HG03039 (cell line): Measurements from ENCODE around the gene ARRDC4.
"Not testable (repeated sequence)": the region's sequence is repeated elsewhere in the genome, so short reads cannot be mapped to it uniquely, and the experiment has no call there.

Source experiments
- ATAC-seq: cut with Tn5 transposase; IDR thresholded peaks from one replicate; pipeline ENCODE4 v1.9.1; 2021; ENCODE audit warnings: mild to moderate bottlenecking, moderate library complexity; ENCODE audit not compliant: unreplicated experiment

Gene ARRDC4

DNA sequence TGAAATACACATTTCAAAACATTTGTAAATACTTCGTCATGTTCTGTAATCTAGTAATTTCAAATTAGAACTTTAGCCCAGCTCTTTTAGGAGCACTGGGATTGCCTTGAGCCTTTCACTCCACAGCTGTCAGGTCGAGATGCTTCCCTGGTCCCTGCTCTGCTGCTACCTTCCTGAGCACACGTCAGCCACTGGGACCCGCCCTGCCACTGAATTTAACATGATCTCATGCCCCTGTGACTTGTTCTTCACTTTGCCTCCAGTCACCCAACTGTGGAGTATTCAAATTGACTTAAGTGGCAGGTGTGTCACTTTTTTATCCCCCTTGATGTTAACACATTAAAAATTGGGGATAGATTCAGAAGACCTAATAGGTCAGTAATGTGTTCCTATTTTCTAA, 3.3 kb downstream of the ARRDC4 start:
- ATAC-seq = no peak

DNA sequence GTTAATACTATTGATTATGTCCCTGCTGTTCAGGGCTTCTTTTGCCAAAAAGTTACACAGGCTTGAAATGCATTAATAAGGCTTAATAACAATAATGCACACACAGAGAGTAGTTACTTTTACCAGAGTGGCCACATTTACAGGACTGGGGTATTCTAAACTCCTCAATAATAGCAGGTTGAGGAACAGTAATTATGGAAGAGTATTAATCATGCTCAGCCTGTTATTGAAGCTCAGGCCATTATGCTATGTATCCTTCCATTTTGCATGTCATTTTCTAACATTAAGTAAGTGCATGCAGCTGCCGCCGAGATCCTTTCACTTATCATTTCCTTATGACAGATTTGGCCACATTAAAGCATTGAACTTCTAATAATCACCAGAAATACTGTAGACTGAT, 5.7 kb downstream of the ARRDC4 start:
- ATAC-seq = no peak

DNA sequence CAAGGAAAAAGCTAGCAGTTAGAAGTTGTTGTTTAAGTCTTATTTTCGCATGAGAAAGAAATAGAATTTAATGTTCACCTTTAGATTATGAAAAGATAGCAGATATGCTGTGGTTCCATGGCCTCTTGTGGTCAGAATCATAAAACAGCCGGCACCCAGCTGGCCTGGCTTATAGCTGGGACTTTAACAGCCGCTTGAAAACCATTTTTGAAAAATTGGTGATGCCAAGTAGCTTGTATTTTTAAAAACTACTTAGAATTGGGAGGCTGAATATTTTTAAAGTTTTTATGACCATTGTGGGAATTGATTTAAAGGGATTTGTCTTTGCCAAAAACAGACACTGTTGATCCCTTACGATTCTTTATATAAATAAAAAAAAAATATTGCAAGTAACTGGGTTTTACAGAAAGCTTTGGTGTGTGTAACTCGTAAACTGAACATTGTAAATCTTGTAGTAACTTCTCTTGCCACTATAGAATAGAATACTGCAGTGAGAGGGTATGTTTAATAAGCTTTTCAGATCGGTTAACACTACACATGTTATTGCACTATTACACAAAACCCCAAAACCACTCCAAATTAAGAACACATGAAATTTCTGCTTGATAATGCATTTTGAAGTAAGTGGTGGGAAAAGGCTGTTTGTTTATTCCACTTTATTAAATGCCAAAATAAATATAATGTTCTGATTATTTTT, 6.6 kb downstream of the ARRDC4 start:
- ATAC-seq = no peak

DNA sequence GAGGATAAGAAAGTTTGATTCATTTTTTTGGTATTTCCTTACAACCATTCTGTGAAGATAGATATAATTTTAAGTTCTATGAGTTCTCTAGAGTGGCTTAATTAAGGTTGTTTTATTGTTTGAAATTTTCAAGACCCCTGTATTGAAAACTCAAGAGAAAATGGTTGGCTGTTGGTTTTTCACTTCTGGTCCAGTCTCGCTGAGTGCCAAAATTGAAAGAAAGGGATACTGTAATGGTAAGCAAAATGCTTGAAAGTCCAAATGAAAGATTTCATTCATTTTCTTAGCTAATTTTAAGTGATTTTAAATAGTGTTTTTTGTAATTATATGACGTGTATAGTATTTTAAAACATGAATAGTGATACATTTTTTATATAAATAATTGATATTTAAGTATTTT, 7.4 kb downstream of the ARRDC4 start:
- ATAC-seq = no peak

DNA sequence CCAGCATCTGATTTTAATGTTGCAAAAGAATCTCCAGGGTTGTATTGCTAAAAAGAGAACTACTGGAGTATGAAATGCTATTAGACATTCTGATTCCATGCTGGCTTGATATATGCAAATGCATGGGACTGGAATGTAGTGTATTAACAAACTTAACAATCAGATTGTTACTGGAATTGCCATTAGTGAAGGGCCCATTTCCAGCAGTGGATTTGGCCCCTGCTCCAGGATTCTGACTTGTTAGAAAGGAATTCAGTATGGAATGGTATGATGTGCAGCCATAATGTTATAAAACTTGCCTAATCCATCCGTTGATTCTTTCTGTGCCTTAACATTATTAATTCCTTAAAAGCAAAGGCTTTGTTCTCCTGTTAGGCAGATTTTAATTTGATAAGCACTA, 7.9 kb downstream of the ARRDC4 start:
- ATAC-seq = no peak

DNA sequence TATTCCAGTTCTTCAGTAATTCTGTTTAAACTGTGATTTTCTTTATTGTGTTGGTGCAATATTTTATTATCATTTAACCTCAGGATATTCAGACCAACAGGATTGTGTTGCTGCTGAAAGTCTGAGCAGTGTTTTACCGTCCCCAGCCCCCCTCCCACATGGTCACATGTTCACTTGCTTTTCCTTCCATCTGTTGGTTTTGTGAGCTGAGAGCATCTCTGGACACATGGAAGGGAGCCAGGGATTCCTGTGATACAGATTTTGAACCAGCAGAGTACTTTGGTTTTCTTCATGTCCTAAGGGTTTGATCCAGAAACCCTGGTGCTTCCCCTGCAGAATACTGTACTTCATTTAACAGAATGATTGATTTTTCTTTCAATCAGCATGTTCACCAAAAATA, 11.9 kb downstream of the ARRDC4 start:
- ATAC-seq = no peak

DNA sequence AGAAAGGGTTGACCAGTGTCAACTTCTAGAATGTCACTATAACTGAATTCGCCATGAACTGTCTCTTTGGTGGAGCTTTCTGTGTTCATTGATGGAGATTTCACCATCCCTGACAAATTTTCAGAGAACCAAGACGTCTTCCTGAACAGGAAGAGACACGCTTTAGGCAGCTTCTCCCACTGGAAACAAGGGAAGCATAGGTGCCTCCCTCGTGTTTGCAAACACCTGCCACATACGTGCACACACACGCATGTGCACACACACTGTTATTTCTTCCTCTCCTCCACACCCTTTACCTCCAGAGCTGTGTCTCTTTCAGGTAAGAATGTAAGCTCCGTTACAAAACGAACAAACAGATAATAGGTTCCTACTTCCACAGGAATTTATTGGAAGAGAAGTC, 15.6 kb downstream of the ARRDC4 start:
- no peak for ATAC-seq

DNA sequence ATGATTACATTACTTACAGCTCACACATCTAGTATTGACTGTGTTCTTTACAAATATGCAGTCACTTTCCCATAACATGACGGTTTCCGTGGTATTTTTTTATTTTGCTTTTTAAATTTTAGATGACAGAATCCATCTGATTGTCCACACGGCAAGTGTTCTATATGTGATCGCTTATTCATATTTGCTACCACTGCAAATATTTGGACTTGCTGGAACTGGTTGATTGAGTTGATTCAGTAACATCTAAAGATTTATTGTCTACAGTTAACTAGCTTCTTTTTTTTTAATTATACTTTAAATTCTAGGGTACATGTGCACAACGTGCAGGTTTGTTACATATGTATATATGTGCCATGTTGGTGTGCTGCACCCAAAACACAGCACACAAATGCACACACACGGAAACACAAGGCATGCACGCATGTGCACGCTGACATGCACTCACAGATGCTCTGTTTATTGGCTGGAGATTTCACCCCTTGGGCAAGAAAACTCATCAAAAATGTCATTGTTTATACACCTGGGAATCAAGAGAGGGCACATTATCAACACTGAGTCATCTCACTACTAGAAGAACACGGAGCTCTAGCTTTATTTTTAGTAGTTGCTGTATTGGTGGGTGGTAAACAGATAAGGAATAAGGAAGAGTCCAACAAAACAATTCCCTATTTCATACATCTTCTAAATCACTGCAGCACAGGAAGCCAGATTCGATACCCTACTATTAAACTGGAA, 16.4 kb downstream of the ARRDC4 start:
- ATAC-seq = no peak

DNA sequence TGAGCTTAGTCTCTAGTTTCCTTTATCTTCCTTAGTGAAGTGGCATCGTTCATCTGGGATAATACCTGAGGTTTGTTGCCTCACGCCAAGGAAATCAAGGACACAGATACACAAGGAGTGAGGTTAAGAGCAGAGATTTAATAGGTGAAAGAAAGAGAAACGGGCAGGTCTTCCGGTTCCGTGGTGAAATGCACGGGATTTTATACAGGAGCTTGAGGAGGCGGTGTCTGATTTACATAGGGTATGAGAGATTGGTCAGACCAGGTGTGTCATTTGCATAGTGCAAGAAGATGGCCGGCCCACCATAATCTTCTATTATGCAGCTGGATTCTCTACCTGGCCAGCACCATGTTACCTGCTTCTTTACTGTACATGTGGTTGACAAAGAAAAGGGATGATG, 17.2 kb downstream of the ARRDC4 start:
- no peak for ATAC-seq

DNA sequence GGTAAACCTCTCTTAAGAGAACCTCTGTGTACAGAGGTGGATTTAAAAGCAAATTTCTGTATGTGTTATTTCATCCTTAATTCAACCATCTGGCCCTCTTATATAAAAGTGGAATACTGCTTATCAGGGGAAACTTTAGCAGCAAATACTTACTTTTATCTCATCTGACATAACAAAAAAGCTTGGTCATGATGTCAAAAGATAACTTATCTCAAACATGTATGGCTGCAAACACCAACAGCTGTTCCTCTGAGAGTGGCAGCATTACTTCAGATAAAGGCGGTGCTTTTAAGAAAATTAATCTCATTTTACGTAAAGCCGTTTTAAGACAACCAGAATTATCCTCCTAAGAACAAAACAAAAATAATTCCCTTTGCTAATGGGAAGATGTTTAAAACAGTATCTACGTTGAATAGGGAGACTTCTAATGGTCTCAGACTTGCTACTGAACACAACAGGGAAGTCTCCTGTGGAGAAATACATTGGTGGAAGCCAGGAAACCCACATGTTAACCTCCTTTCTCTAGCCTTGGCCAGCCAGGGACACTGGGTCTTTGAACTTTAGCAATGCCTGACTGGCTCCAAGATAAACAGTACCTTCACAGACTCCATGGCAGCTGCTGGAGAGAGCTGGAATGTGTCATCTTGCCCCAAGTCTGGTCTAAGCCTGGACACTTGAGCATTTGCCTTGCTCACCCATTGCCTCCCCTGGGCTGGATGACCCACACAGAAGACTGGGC, 18.1 kb downstream of the ARRDC4 start:
- ATAC-seq = no peak

DNA sequence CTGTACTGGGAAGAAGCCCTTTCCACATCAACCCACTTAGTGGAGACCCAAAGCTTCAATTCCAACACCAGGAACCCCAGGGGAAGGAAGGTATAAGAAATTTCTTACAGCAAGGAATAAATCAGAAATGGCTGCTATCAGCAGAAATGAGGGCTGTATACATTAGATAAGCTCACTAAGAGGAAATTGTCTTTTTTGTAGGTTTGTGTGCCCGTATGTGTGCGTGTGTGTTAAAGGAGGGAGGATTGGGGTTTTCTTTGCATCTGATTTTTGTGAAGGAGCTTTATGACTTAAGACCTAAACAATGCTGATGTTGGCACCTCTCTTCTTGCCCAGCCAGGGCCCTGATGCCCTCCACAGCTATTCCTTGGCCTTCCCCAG, 18.6 kb downstream of the ARRDC4 start:
- no peak for ATAC-seq

DNA sequence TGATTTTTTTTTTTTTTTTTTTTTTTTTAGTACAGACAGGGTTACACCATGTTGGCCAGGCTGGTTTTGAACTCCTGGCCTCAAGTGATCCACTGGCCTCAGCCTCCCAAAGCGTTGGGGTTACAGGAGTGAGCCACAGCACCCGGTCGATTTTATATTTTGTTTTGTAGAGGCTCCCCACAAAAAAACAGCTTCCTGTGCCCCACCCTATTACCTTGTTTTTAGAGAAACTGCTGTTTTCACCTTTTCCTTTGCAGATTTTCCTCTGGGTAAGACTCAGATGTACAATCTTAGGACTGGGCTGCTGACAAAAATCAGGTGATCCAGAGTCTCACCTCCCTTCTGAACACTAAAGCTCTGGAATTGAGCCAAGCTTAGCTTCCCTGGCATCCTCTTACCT, 20.6 kb downstream of the ARRDC4 start:
- ATAC-seq = no peak

DNA sequence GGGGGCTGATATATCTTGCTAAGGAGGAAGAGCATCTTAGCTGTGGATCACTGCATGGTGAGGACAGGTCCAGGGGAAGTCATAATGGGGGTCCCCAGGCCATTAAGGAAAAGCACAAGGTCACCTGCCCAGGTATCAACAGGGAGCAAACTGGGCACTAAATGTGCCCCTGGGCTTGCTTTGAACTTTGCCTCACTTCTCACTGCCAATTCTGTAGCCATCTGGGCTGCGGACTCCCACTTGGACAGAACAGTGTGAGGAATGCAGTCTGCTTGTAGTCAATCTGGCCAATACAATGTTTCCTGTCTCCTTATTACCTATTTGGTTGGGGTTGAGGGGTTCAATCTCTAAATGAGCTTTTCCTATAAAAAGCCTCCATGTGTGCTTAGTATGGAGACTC, 21.3 kb downstream of the ARRDC4 start:
- ATAC-seq = no peak

DNA sequence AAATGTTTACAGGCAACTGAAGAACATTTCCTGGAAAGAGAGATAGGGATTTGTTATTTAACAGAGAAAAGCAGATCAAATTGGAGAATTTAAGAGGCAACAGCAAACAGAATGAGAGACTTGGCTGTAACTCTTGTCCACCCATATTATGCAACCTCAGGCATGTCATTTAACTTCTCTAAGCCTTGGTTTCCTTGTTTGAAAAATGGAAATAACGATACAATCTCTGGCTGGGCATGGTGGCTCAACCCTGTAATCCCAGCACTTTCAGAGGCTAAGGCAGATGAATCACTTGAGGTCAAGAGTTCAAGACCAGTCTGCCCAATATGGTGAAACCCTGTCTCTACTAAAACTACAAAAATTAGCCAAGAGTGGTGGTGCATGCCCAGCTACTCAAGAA, 23.7 kb downstream of the ARRDC4 start:
- no peak for ATAC-seq

DNA sequence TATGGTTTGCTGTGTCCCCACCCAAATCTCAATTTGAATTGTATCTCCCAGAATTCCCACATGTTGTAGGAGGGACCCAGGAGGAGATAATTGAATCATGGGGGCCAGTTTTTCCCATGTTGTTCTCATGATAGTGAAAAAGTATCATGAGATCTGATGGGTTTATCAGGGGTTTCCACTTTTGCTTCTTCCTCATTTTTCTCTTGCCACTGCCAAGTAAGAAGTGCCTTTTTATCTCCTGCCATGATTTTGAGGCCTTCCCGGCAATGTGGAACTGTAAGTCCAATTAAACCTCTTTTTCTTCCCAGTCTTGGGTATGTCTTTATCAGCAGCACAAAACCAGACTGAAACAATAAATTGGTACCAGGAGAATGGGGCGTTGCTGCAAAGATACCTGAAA, 25.5 kb downstream of the ARRDC4 start:
- not testable (repeated sequence) for ATAC-seq

DNA sequence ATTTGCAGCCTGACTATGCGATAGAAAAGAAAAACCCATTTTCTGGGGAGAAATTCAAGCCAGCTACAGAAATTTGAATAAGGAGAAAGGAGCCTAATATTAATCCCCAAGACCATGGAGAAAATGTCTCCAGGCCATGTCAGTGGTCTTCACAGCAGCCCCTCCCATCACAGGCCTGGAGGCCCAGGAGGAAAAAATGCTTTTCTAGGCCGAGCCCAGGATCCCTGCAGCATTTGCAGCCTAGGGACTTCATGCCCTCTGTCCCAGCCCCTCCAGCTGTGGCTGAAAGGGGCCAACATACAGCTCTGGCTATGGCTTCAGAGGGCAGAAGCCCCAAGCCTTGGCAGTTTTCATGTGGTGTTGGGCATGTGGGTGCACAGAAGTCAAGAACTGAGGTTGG, 26.3 kb downstream of the ARRDC4 start:
- ATAC-seq = no peak

DNA sequence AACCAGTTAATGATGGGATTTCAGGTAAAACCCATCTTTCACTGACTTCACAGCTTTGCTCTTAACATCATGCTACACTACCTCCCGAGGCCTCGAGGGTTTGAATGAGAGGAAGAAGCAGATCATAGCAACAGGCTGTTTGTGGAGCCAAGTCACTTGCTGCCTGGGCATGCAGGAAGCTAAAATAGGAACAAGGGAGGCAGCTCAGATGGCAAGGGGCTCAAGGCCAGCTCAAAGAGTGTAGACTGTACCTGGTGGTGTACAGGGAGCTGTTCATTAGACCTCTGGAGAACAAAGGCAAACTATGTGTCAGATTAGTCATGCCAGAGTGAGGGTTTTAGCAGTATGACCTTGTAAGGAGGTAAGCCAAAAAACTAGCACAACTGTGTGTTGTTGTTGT, 28.8 kb downstream of the ARRDC4 start:
- ATAC-seq = no peak

DNA sequence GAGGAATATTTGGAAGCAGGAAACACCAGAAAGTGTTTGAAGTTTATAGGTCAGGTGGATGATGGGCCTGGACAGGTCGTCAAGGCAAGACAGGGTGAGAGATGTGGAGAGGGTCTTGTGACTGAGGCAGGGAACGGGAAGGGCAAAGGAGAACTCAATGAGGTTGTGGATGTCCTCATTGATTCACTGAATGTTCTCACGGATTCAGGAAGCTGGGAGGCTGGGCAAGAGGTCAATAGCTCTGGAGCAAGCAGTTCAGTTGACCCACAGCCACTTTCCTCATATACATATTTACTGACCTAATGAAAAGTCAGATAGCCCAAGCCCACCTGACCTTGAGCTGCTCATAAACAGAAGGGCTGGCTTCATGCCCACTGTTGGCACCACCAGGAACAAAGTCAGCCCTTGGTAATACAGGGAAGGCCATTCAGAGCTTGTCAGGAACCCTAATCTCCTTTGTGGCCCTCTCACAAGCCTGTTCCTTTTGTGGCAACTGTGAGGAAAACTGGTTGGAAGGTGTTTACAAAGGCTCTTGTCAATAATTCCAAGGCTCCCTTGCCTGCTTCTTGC, 31.6 kb downstream of the ARRDC4 start:
- ATAC-seq = no peak

DNA sequence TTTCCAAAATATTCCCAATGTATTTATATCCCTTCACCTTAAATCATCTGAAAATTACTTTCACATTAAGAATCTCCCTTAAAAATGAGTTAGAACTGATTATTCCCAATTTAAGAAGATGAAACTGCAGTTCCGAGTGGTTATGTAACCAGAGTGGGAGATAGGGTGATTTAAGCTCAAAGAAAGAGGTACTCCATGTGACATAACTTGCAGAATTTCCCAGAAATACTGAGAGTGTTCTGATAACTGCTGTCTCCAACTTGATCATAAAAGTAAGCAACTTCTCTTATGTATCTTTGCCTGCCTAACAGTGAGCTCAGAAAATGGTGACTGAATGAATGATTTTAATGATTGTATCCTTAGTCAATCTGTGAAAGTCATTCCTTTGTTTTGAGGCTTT, 32.3 kb downstream of the ARRDC4 start:
- no peak for ATAC-seq

DNA sequence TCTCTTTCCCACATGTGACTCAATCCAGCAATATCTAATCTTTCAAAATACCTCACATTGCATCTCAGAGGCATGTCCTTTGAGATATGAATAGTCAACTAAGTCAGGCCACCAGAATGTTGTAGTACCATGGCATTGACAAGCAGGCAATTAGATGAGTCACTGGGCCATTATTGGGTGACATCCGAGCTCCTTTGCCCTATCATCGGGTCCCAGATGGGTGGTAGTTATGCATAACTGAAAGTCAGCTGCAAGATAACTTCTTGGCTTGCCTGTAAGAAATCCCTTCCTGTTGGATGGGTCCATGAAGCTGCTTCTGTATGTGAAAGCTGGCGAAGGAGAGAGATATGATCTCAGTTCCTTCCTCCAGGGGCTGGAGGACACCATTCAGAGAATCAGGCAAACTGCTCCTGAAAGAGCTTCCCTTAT, 32.8 kb downstream of the ARRDC4 start:
- ATAC-seq = no peak

DNA sequence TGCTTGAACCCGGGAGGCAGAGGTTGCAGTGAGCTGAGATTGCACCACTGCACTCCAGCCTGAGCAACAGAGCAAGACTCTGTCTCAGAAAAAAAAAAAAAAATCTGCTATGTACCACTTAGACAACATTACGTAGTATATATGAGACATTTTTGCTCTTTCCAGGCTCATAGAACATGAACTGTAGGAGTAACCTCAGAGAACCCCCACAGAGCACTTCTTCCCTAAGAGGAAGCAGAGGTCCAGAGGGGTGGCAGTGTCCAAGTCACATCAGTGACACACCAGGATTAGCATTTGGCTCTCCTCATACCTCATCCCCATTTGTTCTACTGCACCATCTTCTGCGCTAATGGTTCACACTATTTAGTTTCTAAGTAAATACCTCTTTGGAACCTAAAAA, 33.7 kb downstream of the ARRDC4 start:
- ATAC-seq = no peak

DNA sequence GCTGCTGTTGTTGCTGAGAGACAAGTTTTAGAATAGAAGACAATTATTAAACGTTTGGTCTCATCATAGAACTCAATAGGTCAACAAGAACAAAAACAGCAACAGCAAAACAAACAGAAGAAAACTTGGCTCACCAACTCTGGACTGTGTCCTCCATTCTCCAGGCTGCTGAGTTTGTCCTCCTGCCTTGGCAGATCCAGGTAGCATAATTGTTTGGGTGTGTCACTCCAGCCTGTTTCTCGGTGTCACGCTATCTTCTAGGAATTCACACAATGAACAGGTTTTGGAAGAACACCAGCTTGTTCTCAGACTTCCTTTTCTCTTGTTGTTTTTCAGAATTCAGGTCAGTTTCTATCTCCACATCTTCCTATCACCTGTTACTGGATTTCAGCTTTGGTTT, 34.7 kb downstream of the ARRDC4 start:
- ATAC-seq = no peak
